GM20000 (cell line): ENCODE measurements around the gene NPDC1.

ENCODE experiments used
- DNase-seq: peaks from one replicate; pipeline ENCODE4 v3.0.0; 2012; ENCODE audit warnings: low spot score
- TF ChIP-seq, protein P1 (sequence below): IDR thresholded peaks from 2 replicates; pipeline ENCODE4 v1.5.1; 2012; ENCODE audit warnings: mild to moderate bottlenecking, control low read depth; ENCODE audit errors: extremely low read depth, missing control alignments

Gene NPDC1

DNA sequence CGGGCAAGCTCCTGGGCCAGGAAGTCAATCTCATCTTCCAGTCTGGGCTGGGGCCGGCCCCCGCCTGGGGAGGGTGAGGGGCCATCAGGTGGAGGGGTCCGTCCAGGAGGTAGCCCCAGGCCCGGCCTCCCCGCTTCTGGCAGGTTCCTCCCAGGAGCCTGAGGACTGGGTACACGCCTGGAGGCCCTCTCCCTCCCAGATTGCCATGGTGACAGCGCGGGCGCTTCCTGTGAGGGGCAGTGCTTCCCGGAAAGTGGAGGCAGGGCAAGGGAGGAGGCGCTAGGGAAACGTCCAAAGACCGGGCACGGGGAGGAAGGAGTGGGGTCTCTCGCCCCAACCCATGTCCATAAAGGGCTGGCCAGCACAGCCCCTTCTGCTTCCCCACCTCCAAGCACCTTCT lies 4.9 kb downstream of the NPDC1 start:
- TF ChIP-seq, protein P1, sequence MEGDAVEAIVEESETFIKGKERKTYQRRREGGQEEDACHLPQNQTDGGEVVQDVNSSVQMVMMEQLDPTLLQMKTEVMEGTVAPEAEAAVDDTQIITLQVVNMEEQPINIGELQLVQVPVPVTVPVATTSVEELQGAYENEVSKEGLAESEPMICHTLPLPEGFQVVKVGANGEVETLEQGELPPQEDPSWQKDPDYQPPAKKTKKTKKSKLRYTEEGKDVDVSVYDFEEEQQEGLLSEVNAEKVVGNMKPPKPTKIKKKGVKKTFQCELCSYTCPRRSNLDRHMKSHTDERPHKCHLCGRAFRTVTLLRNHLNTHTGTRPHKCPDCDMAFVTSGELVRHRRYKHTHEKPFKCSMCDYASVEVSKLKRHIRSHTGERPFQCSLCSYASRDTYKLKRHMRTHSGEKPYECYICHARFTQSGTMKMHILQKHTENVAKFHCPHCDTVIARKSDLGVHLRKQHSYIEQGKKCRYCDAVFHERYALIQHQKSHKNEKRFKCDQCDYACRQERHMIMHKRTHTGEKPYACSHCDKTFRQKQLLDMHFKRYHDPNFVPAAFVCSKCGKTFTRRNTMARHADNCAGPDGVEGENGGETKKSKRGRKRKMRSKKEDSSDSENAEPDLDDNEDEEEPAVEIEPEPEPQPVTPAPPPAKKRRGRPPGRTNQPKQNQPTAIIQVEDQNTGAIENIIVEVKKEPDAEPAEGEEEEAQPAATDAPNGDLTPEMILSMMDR = no peak
- DNase-seq = no peak

DNA sequence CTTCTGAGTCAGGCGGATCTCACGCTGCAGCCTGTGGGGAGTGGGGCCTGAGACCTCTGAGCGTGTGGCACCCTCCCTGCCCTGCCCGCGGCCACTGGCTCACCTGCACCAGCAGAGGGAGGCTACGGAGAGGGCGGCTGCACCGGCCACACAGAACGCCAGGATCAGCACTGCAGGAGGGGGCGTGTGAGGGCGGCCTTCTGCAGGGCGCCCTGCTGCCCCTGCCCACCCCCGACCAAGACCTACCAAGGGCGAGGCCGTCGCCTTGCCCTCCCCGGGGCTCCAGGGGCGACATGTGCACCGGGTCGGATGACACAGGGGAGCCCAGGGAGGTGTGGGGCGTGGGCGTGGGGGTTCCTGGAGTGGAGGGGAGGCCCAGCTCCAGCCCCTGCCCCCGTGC lies 5.4 kb downstream of the NPDC1 start:
- no peak for DNase-seq
- TF ChIP-seq, protein P1 = no peak

DNA sequence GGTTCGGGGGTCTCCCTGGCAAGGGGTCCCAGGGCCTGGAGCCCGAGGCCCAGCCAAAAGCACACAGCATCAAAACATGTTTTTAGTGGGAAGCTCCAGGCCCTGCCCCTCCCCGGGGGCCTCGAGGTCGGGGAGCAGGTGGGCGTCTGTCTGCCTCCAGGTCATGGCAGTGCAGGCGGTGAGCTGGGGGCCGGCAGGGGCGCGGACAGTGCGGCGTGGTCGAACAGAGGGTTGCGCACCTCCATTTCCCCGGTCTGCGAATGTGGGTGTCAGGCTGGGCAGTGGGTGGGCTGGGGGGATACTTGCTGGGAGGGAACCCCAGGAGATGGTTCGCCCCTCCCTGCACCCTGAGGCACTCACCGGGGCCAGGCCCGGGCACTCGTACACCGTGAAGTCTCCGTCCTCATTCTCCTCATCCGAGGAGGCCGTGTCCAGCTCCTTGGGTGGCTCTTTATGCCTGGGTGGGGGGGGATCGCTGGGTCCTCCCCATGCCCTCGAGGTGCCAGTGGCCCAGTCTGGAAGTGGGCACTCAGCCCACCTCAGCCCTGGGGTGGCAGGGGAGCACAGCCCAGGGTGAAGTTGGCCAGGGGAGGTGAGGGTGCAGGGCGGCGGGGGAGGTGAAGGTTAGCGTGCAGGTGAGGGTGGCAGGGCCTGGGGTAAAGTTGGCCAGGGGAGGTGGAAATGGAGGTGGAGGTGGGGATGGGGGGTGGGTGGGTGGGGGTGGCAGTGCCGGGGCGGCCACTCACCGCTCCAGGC lies 6.2 kb downstream of the NPDC1 start:
- DNase-seq = no peak
- TF ChIP-seq, protein P1 = no peak

DNA sequence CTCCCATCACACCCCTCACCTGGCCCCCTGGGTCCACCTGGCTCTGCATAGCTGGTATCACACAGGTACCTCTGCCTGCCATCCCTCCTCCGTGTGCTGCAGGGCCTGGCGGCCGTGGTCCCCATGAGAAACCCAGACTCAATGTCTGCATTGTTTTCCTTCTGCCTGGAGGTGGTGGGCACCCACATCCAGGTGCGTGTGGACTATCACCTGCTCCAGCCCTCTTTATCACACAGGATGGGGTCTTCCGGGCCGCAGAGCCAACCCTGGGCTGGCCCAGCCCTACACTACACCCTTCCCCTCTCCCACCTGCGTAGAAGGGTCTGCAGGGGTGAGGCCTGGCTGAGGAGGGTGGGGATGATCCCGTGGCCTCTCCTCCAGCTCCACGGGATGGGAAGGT lies 7.1 kb downstream of the NPDC1 start:
- DNase-seq = no peak
- TF ChIP-seq, protein P1 = no peak

DNA sequence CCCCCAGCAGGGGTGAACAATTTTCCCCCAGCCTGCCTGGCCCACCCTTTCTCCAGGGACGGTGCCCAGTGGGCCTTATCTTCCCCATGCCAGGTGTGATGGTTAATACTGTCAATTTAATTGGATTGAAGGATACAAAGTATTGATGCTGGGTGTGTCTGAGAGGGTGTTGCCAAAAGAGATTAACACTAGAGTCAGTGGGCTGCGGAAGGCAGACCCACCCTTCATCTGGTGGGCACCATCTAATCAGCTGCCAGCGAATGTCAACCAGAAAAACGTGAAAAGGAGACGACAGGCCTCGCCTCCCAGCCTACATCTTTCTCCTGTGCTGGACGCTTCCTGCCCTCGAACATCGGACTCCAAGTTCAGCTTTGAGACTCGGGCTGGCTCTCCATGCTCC lies 8.5 kb downstream of the NPDC1 start:
- TF ChIP-seq, protein P1 = no peak
- no peak for DNase-seq

DNA sequence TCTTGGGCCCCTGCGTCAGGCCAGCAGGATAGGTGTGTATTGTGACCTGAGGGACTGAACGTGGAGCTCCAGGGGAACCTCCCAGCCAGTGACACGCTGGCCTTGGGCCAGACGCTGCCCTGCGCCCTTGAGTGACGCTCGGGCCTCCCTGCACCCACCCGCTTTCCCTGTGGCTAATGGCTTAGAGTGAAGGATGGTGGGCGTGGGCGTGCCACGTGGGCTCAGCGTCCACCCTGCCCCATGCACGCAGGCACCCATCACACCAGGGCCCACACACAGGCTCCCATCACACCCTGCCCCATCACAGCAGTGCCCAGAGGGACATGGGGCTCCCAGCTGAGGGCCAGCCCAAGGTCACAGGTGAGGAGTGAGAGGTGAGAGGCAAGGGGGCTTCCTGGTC lies 8.9 kb downstream of the NPDC1 start:
- DNase-seq = no peak
- TF ChIP-seq, protein P1 = no peak

DNA sequence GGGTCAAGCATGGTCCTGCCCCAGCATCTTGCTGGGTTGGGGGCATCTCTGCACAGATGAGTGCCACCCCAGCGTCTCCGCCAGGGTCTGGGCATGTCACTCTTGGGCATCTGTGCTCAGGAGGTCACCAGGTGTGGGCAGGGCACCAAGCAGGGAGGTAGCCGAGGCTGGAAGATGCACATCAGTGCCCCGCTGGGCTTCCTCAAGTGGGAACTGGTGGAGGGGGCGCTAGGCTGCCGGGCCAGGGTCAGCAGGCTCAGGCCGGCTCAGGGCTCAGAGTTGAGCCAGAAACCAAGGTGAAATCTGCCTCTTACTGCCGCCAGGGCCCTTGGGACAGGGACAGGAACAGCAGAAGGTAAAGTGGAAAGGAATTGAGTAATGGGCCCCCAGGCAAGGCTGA lies 10.0 kb downstream of the NPDC1 start:
- no peak for DNase-seq
- TF ChIP-seq, protein P1 = no peak
